ENCODE results near the gene SSB. TPM values are rescaled to one million over a fixed set of nuclear protein-coding genes. Genes with fewer than 3 reads are reported as not detected.

Gene SSB
- total RNA-seq, 2 donors from 2014 or later: 65.9 to 335 TPM

GRCh38 chr2:169824373-169825333 is 26.0 kb downstream of the SSB start, which contains the start of gene METTL5:
Gene METTL5, minus strand, starts transcription at chr2:169824905. Its CDS starts 308 bp downstream, at chr2:169824597.
- peak; percentile 62 for ATAC-seq (ENCODE audit: insufficient number of reproducible peaks, low FRiP score, low read depth)
- TF ChIP-seq CTCF (IDR thresholded peaks at IDR 0.05): peak; percentile 94
- Histone ChIP-seq H3K36me3 (no peaks in the 10 kb centered on the region), H3K27ac (peak within 1 kb of the TSS; percentile 78 to 82), H3K4me3 (peak within 1 kb of the TSS; percentile 86), H3K4me1 (ENCODE audit: control insufficient read depth in 1 of 2, low read depth in 2 of 2) (peaks cover 31 to 58% of the 10 kb centered on the region in 2 donors), H3K9me3 (no peaks in the 10 kb centered on the region), H3K27me3 (replicated peaks; ENCODE audit: insufficient read depth) (no peaks in the 10 kb centered on the region)
- DNase-seq (ENCODE audit: low spot score): peak; percentile 15

GRCh38 chr2:169827272-169828140 is 28.8 kb downstream of the SSB start, which contains the start of gene UBR3:
Gene UBR3, plus strand, starts transcription at chr2:169827454. Its CDS starts 54 bp downstream, at chr2:169827508.
- Histone ChIP-seq H3K36me3 (no peaks in the 10 kb centered on the region), H3K4me3 (peak within 1 kb of the TSS; percentile 99), H3K27ac (peak within 1 kb of the TSS; percentile 88 to 89), H3K9me3 (no peaks in the 10 kb centered on the region), H3K4me1 (ENCODE audit: control insufficient read depth in 1 of 2, low read depth in 2 of 2) (peaks cover 45 to 47% of the 10 kb centered on the region in 2 donors), H3K27me3 (replicated peaks; ENCODE audit: insufficient read depth) (no peaks in the 10 kb centered on the region)
- no peak for TF ChIP-seq CTCF (IDR thresholded peaks at IDR 0.05)
- DNase-seq (ENCODE audit: low spot score) (peak; percentile 70), ATAC-seq (ENCODE audit: insufficient number of reproducible peaks, low FRiP score, low read depth) (peak; percentile 91)

GRCh38 chr2:169828141-169828811 is 29.6 kb downstream of the SSB start:
- Histone ChIP-seq H3K9me3 (no peaks in the 10 kb centered on the region), H3K4me1 (ENCODE audit: control insufficient read depth in 1 of 2, low read depth in 2 of 2) (peaks cover 39 to 46% of the 10 kb centered on the region in 2 donors), H3K4me3 (peak overlapping the region; percentile 99), H3K36me3 (no peaks in the 10 kb centered on the region), H3K27me3 (replicated peaks; ENCODE audit: insufficient read depth) (no peaks in the 10 kb centered on the region), H3K27ac (peak overlapping the region; percentile 88 to 89)
- TF ChIP-seq CTCF (IDR thresholded peaks at IDR 0.05): no peak
- no peak for ATAC-seq (ENCODE audit: insufficient number of reproducible peaks, low FRiP score, low read depth)
- no peak for DNase-seq (ENCODE audit: low spot score)

GRCh38 chr2:169834401-169834800 is 35.7 kb downstream of the SSB start:
- Histone ChIP-seq H3K4me1 (ENCODE audit: control insufficient read depth in 1 of 2, low read depth in 2 of 2) (peaks cover 29 to 52% of the 10 kb centered on the region in 2 donors), H3K36me3 (no peaks in the 10 kb centered on the region), H3K27ac (no peak overlapping the region), H3K9me3 (no peaks in the 10 kb centered on the region), H3K4me3 (no peak overlapping the region), H3K27me3 (replicated peaks; ENCODE audit: insufficient read depth) (no peaks in the 10 kb centered on the region)
- DNase-seq (ENCODE audit: low spot score) (no peak), ATAC-seq (ENCODE audit: insufficient number of reproducible peaks, low FRiP score, low read depth) (no peak)
- TF ChIP-seq CTCF (IDR thresholded peaks at IDR 0.05): no peak
